H54 (cell line): ENCODE measurements around the gene TDRD3.

Experiments
- DNase-seq: peaks from one replicate; pipeline ENCODE4 v3.0.0; 2011; ENCODE audit warnings: low spot score, mixed read lengths; ENCODE audit not compliant: insufficient read length
- FAIRE-seq: peaks from 3 replicates; lab custom pipeline; 2011; peaks lifted over from hg19 to GRCh38; lab: Jason Lieb, UNC
- POLR2A ChIP-seq: IDR thresholded peaks from 2 replicates; pipeline ENCODE4 v1.6.1; 2011; ENCODE audit warnings: low read depth, mild to moderate bottlenecking, low read length

The TDRD3 gene

DNA sequence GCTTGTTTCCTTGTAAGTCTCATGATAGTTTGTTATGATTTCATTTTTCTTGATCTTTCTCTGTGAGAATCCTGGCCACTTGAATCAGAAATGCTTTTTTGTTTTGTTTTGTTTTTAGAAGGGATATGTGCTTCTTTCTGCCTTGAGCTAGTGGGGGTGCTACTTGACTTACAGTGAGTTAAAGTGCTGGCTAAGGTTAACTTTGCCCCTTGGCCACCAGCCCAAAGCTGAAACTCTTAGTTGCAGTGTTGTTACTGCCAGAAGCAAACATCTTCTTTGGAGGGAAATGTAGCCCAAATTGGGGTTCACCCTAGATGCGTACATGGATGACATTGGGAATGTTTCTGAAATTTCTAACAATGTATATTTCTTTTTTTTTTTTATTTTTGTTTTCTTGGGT lies 57.4 kb downstream of the TDRD3 start:
- TF ChIP-seq POLR2A, result no peak
- no peak for FAIRE-seq

GRCh38 chr13:60463787-60464186 lies 66.8 kb downstream of the TDRD3 start:
- DNase-seq (no peak), FAIRE-seq (no peak)
- no peak for TF ChIP-seq POLR2A

More for the DNA sequence above, 57.4 kb downstream of the TDRD3 start:
- no peak for DNase-seq

- TF ChIP-seq POLR2A, result no peak
- FAIRE-seq (no peak), DNase-seq (no peak)
Measured at GRCh38 chr13:60467098-60467497, 70.1 kb downstream of the TDRD3 start.

GRCh38 chr13:60479273-60479672 lies 82.3 kb downstream of the TDRD3 start:
- no peak for DNase-seq
- no peak for TF ChIP-seq POLR2A
- FAIRE-seq, result no peak

DNA sequence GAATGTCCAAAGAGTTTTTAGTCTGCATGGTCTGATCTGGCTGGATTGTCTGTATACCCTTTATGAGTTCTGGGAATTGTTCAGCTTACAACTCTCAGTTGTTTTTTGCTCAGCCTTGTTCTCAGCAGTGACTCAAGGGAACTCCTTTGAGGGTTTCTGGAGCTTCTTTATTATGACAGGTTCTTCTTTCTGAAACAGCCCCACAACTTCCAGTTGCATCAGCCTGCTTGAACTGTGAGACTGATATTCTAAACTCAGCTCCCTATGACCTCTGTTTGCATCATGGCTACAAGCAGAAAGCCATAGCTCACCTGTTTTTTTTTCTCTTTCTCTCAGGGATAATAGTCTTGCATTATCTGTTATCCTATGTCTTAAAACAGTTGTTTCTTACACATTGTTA lies 85.0 kb downstream of the TDRD3 start:
- TF ChIP-seq POLR2A, result no peak
- no peak for DNase-seq
- FAIRE-seq, result no peak

DNA sequence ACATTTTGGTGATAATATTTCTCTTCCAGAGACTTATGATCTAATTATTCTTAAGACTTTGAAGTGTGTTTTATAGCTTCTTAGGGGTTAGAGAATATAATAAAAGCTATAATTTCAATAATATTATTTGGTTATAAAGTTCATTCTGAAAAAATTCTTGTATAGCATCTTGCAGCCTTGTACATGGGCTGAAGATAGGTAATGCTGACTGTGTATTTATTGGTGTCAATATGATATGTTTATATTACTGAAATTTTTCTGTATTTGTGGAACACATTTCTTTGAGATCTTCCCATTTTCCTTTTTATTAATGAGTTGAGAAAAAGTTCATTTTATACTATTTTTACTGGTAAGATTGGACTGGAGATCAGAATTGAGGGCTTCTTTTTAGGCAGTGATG lies 87.8 kb downstream of the TDRD3 start:
- DNase-seq (no peak), FAIRE-seq (no peak)
- TF ChIP-seq POLR2A, result no peak

DNA sequence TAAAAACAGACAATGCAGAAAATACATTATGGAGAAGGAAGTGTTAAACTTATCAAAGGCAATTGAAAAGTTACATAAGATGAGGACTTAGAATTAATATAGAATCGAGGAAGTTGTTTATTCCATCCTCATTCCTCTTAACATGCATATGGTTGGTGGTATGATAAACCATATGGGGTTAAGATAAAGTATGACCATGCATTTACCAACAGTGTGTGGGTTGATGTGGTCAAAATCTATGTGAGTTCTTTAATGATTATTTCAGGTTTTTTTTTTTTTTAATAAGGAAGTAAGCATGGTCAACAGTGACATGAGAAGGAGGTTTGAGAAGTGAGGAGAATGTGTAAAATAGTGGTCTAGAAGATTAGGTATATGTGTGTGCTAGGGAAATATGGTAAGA lies 94.5 kb downstream of the TDRD3 start:
- no peak for DNase-seq
- no peak for TF ChIP-seq POLR2A
- FAIRE-seq, result no peak

DNA sequence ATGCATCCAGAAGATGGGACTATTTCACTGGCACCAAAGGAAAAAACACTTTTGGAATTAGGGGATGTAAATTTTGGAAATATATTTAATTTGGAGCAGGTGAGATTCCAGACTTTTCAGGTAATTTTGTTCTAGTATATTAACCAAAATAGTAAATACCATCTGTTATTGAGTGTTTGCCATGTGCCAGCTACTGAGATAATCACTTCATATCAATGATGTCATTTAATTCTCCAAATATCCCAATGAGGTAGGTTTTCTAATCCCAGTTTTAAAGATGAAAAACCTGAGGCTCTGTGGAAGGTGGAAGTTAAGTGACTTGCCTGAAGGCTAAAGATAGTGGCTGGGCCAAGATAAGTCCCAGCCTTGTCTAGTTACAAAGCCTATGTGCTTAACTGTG lies 95.2 kb downstream of the TDRD3 start:
- FAIRE-seq (no peak), DNase-seq (no peak)
- no peak for TF ChIP-seq POLR2A

GRCh38 chr13:60494296-60494695 lies 97.3 kb downstream of the TDRD3 start:
- no peak for FAIRE-seq

DNA sequence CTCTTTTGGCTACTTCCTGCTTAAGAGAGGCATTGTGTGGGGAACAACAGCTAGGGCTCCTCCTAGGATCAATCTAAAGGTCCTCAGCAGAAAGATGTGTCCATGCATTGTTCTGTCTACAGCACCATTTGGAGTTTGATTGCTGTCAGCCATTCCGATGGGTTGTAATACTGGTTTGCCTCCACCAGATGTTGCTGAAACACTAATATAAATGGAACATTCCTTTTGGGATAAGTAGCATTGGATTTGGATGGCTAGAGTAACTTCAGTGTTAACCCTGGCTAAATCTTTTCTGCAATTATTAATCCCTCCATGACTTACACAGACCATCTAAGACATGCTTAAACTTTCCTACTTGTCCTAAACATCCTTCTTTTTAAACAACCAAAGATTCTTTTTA lies 104.2 kb downstream of the TDRD3 start:
- TF ChIP-seq POLR2A, result no peak
- FAIRE-seq, result no peak

More at GRCh38 chr13:60494296-60494695, 97.3 kb downstream of the TDRD3 start:
- no peak for TF ChIP-seq POLR2A
- no peak for DNase-seq

GRCh38 chr13:60509601-60510386 lies 112.8 kb downstream of the TDRD3 start:
- no peak for FAIRE-seq
- no peak for TF ChIP-seq POLR2A
- DNase-seq, result no peak

More for the DNA sequence above, 104.2 kb downstream of the TDRD3 start:
- DNase-seq, result no peak

- FAIRE-seq (no peak), DNase-seq (no peak)
- TF ChIP-seq POLR2A, result no peak
Measured at GRCh38 chr13:60511637-60512036, 114.6 kb downstream of the TDRD3 start.

DNA sequence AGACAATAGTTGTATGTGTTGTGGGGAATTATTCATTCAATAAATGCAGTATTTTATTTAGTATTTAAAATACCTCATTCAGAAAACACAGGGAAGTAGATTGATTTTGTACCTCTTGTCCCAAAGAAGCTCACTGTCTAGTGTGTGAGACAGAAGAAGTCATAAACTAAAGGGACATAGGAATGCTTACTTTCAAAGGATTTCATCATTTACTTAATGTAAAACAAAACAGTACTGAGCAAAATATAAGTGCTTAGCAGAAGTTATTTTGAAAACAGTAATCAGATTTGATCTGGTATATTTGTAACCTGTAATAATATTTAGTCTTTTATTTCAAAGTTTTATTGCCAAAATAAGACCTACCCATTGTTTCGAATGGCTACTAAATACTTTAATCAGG lies 117.9 kb downstream of the TDRD3 start:
- FAIRE-seq, result no peak

GRCh38 chr13:60519496-60519895 lies 122.5 kb downstream of the TDRD3 start:
- FAIRE-seq (no peak), DNase-seq (no peak)
- no peak for TF ChIP-seq POLR2A

More for the DNA sequence above, 117.9 kb downstream of the TDRD3 start:
- no peak for DNase-seq
- TF ChIP-seq POLR2A, result no peak
